Mesodermal cell (in vitro differentiated cells): ENCODE results near the gene NUP58.
A peak's percentile ranks its signal among the peaks of the same experiment; 100 is the strongest.

Experiments
- H3K27ac ChIP-seq: 2 replicates; pipeline ENCODE4 v1.7.0; 2013; ENCODE audit warnings: mild to moderate bottlenecking, low read depth, low read length, moderate library complexity; ENCODE audit not compliant: severe bottlenecking
- H3K36me3 ChIP-seq: 2 replicates; pipeline ENCODE4 v1.7.1; 2013; ENCODE audit warnings: mild to moderate bottlenecking, low read length, moderate library complexity; ENCODE audit not compliant: control insufficient read depth, insufficient read depth
- H3K4me1 ChIP-seq: one replicate; pipeline ENCODE4 v1.7.1; 2013; ENCODE audit warnings: mild to moderate bottlenecking, low read length; ENCODE audit not compliant: insufficient read depth, control insufficient read depth, poor library complexity, severe bottlenecking
- H3K4me3 ChIP-seq: 2 replicates; pipeline ENCODE4 v1.7.0; 2013; ENCODE audit warnings: low read length, control low read depth, mild to moderate bottlenecking; ENCODE audit not compliant: insufficient read depth, poor library complexity, severe bottlenecking; ENCODE audit errors: extremely low read depth
- H3K9me3 ChIP-seq: 2 replicates; pipeline ENCODE4 v1.7.1; 2013; ENCODE audit warnings: mild to moderate bottlenecking, low read length, moderate library complexity; ENCODE audit not compliant: control insufficient read depth
- WGBS, 2 experiments: methylation state at CpG; one replicate each; pipeline ENCODE4 v1.1.5; 2013; ENCODE audit warnings: missing lambda C conversion rate in 2 of 2; ENCODE audit not compliant: insufficient coverage in 2 of 2; 5-methylcytosine and 5-hydroxymethylcytosine counted together

The NUP58 gene

GRCh38 chr13:25281193-25281934 is 20.1 kb upstream of the NUP58 start:
- Histone ChIP-seq H3K4me1 (peaks cover 5% of the 10 kb centered on the region), H3K4me3 (no peak overlapping the region), H3K36me3 (peaks cover 4% of the 10 kb centered on the region), H3K27ac (no peak overlapping the region), H3K9me3 (no peaks in the 10 kb centered on the region)
- 70 to 100% methylated on average over 2 to 4 of the region's 4 CpGs for WGBS, 2 experiments

GRCh38 chr13:25281935-25282332 is 19.5 kb upstream of the NUP58 start:
- WGBS, 2 experiments, result 92 to 100% methylated on average over 1 of the region's 1 CpG
- H3K9me3 ChIP-seq, result no peaks in the 10 kb centered on the region
- no peak overlapping the region for H3K4me3 ChIP-seq
- no peak overlapping the region for H3K27ac ChIP-seq
- H3K4me1 ChIP-seq, result peaks cover 5% of the 10 kb centered on the region
- peaks cover 4% of the 10 kb centered on the region for H3K36me3 ChIP-seq

GRCh38 chr13:25286308-25286968 is 15.0 kb upstream of the NUP58 start:
- Histone ChIP-seq H3K36me3 (peaks cover 4% of the 10 kb centered on the region), H3K4me1 (peaks cover 5% of the 10 kb centered on the region), H3K9me3 (no peaks in the 10 kb centered on the region), H3K27ac (peak overlapping the region; percentile 78), H3K4me3 (peak overlapping the region; percentile 99)
- WGBS, 2 experiments, result 15 to 21% methylated on average over 14 to 18 of the region's 25 CpGs

- Histone ChIP-seq H3K9me3 (no peaks in the 10 kb centered on the region), H3K4me1 (peaks cover 5% of the 10 kb centered on the region), H3K4me3 (peak within 1 kb of the TSS; percentile 99), H3K36me3 (peaks cover 4% of the 10 kb centered on the region), H3K27ac (peak within 1 kb of the TSS; percentile 78)
- 0 to 1% methylated on average over 47 to 54 of the region's 65 CpGs for WGBS, 2 experiments
Observed at GRCh38 chr13:25286969-25287961, 14.2 kb upstream of the NUP58 start, which contains the start of gene MTMR6. Gene MTMR6, minus strand, starts transcription at chr13:25287488. Its CDS starts 241 bp downstream, at chr13:25287247.

GRCh38 chr13:25288966-25289365 is 12.5 kb upstream of the NUP58 start:
- WGBS, 2 experiments, result no CpG with 5 or more reads among the region's 2 CpGs
- H3K27ac ChIP-seq, result no peak overlapping the region
- no peaks in the 10 kb centered on the region for H3K36me3 ChIP-seq
- peaks cover 5% of the 10 kb centered on the region for H3K4me1 ChIP-seq
- no peaks in the 10 kb centered on the region for H3K9me3 ChIP-seq
- H3K4me3 ChIP-seq, result no peak overlapping the region

- Histone ChIP-seq H3K36me3 (no peaks in the 10 kb centered on the region), H3K27ac (no peak overlapping the region)
- WGBS, 2 experiments, result no CpG with 5 or more reads among the region's 1 CpG
Observed at GRCh38 chr13:25291691-25292090, 9.7 kb upstream of the NUP58 start.

GRCh38 chr13:25292301-25292700 is 9.1 kb upstream of the NUP58 start:
- no peak overlapping the region for H3K4me3 ChIP-seq
- H3K9me3 ChIP-seq, result no peaks in the 10 kb centered on the region
- no peak overlapping the region for H3K27ac ChIP-seq
- no peaks in the 10 kb centered on the region for H3K36me3 ChIP-seq
- no peaks in the 10 kb centered on the region for H3K4me1 ChIP-seq
- 57 to 89% methylated on average over 1 of the region's 1 CpG for WGBS, 2 experiments

More at GRCh38 chr13:25291691-25292090, 9.7 kb upstream of the NUP58 start:
- Histone ChIP-seq H3K9me3 (no peaks in the 10 kb centered on the region), H3K4me1 (no peaks in the 10 kb centered on the region), H3K4me3 (no peak overlapping the region)

- Histone ChIP-seq H3K27ac (no peak overlapping the region), H3K9me3 (no peaks in the 10 kb centered on the region)
- 100% methylated on average over 1 of the region's 3 CpGs for whole genome bisulfite sequencing, 2 experiments
Observed at GRCh38 chr13:25295228-25295627, 6.2 kb upstream of the NUP58 start.

GRCh38 chr13:25295701-25296100 is 5.7 kb upstream of the NUP58 start:
- H3K4me1 ChIP-seq, result no peaks in the 10 kb centered on the region
- WGBS, 2 experiments, result 78 to 86% methylated on average over 1 to 3 of the region's 3 CpGs
- no peak overlapping the region for H3K27ac ChIP-seq
- no peaks in the 10 kb centered on the region for H3K9me3 ChIP-seq
- H3K36me3 ChIP-seq, result no peaks in the 10 kb centered on the region
- no peak overlapping the region for H3K4me3 ChIP-seq

More at GRCh38 chr13:25295228-25295627, 6.2 kb upstream of the NUP58 start:
- Histone ChIP-seq H3K4me1 (no peaks in the 10 kb centered on the region), H3K36me3 (no peaks in the 10 kb centered on the region), H3K4me3 (no peak overlapping the region)

- Histone ChIP-seq H3K36me3 (peaks cover 25% of the 10 kb centered on the region), H3K9me3 (no peaks in the 10 kb centered on the region), H3K4me1 (peaks cover 8% of the 10 kb centered on the region), H3K27ac (peak overlapping the region; percentile 52), H3K4me3 (peak overlapping the region; percentile 84)
- whole genome bisulfite sequencing, 2 experiments, result 94 to 96% methylated on average over 27 to 30 of the region's 33 CpGs
Observed at GRCh38 chr13:25300861-25301346, 521 bp upstream of the NUP58 start.
